ENCODE data around the gene ZNF598. TPM values are rescaled to one million over a fixed set of nuclear protein-coding genes. Genes with fewer than 3 reads are reported as not detected.

Gene ZNF598
- total and polyA plus RNA-seq, 2 donors from 2014 or later: 14.3 to 34.9 TPM

- Histone ChIP-seq H3K4me1 (ENCODE audit: control insufficient read depth in 2 of 3, insufficient read depth in 2 of 3, low read depth in 1 of 3, low read length in 3 of 3) (peaks cover 0 to 27% (median 4%) of the 10 kb centered on the region in 3 donors), H3K9ac (ENCODE audit: low read length in 3 of 3) (peak overlapping the region; percentile 67 to 92 (median 67)), H3K9me3 (ENCODE audit: control insufficient read depth in 2 of 3, insufficient read depth in 1 of 3, low read length in 3 of 3) (no peaks in the 10 kb centered on the region), H3K4me3 (ENCODE audit: low read length in 3 of 3) (peak overlapping the region; percentile 80 to 94 (median 87)), H3K27me3 (ENCODE audit: control insufficient read depth, insufficient read depth, low read length) (no peaks in the 10 kb centered on the region), H3K36me3 (ENCODE audit: control insufficient read depth in 2 of 3, insufficient read depth in 3 of 3, low read length in 3 of 3) (peaks cover 0 to 15% (median 4%) of the 10 kb centered on the region in 3 donors), H3K27ac (ENCODE audit: low read depth in 2 of 2, low read length in 2 of 2) (peak overlapping the region in 1 of 2 donors; percentile 23)
- DNase-seq (no peak), FAIRE-seq (no peak)
- TF ChIP-seq, protein P1, sequence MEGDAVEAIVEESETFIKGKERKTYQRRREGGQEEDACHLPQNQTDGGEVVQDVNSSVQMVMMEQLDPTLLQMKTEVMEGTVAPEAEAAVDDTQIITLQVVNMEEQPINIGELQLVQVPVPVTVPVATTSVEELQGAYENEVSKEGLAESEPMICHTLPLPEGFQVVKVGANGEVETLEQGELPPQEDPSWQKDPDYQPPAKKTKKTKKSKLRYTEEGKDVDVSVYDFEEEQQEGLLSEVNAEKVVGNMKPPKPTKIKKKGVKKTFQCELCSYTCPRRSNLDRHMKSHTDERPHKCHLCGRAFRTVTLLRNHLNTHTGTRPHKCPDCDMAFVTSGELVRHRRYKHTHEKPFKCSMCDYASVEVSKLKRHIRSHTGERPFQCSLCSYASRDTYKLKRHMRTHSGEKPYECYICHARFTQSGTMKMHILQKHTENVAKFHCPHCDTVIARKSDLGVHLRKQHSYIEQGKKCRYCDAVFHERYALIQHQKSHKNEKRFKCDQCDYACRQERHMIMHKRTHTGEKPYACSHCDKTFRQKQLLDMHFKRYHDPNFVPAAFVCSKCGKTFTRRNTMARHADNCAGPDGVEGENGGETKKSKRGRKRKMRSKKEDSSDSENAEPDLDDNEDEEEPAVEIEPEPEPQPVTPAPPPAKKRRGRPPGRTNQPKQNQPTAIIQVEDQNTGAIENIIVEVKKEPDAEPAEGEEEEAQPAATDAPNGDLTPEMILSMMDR (IDR thresholded peaks at IDR 0.05; ENCODE audit: borderline replicate concordance, extremely low read depth, insufficient read depth): no peak
- intact Hi-C loops (cut with DNase I): no loop called here
Measured at GRCh38 chr16:2048116-2048543, 38.5 kb upstream of the ZNF598 start.

DNA sequence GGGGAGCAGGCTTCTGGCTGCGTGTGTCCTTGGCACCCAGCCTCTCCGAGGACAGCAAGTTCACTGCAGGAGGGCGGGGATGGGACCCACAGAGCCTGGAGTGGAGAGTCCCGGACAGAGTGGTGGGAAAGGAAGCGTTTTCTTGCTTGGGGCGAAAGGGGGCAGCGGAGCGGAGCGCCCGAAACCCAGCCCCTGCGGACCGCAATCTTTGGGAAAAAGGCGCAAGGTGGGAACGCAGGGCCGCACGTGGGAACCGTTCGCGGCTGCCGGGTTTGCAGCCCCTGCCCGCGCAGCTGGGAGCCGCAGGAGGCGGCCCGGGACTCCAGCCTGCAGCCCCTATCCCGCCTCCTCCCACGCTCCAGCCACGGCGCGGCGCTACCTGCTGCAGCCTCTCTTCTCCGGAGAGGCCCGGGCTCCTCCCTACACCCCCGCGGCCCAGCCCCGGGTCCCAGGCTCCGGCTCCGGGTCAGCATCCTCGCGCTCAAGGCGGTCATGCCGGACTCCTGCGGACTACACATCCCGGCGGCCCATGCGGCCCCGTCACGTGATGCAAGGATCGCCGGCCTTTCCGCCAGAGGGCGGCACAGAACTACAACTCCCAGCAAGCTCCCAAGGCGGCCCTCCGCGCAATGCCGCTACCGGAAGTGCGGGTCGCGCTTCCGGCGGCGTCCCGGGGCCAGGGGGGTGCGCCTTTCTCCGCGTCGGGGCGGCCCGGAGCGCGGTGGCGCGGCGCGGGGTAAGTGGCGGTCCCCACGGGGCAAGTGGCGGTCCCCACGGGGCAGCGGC lies 37.9 kb upstream of the ZNF598 start, which contains the start of the genes NTHL1 and TSC2:
TSS of gene NTHL1 (minus strand) at position 505 of the 786 bp plus-strand sequence. CDS start at position 494, 11 bp downstream.
TSS of gene TSC2 (plus strand) at position 656 of the 786 bp plus-strand sequence. CDS start 631 bp downstream, outside the sequence.
- Histone ChIP-seq H3K4me1 (ENCODE audit: control insufficient read depth in 2 of 3, insufficient read depth in 2 of 3, low read depth in 1 of 3, low read length in 3 of 3) (peaks cover 0 to 29% (median 4%) of the 10 kb centered on the region in 3 donors), H3K27me3 (ENCODE audit: control insufficient read depth, insufficient read depth, low read length) (no peaks in the 10 kb centered on the region), H3K9ac (ENCODE audit: low read length in 3 of 3) (peak within 1 kb of the TSS; percentile 67 to 92 (median 67)), H3K9me3 (ENCODE audit: control insufficient read depth in 2 of 3, insufficient read depth in 1 of 3, low read length in 3 of 3) (no peaks in the 10 kb centered on the region), H3K4me3 (ENCODE audit: low read length in 3 of 3) (peak within 1 kb of the TSS; percentile 80 to 94 (median 87)), H3K36me3 (ENCODE audit: control insufficient read depth in 2 of 3, insufficient read depth in 3 of 3, low read length in 3 of 3) (peaks cover 0 to 11% (median 3%) of the 10 kb centered on the region in 3 donors), H3K27ac (ENCODE audit: low read depth in 2 of 2, low read length in 2 of 2) (peak within 1 kb of the TSS in 1 of 2 donors; percentile 23)
- no peak for FAIRE-seq
- TF ChIP-seq, protein P1 (IDR thresholded peaks at IDR 0.05; ENCODE audit: borderline replicate concordance, extremely low read depth, insufficient read depth): peak; percentile 63
- DNase-seq: peak; percentile 98 to 99 (median 98)
- intact Hi-C loops (cut with DNase I): no loop called here

DNA sequence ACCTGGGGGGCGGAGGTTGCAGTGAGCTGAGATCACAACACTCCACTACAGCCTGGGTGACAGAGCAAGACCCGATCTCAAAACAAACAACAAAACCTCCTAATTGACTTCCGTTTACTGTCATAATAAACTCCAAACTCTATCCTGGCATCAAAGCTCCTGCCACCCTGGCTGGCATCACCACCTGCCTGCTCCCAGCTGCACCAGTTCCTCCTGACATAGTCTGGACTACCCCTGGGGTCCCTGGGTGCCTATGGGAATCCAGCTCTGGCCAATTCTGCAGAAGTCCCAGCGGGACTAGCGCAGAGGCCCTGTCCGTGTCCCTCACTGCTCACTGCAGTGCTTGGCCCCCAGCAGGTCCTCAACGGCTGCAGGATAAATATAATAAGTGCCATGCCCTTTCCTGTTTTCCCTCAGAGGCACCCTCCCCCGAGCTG lies 37.3 kb upstream of the ZNF598 start:
- TF ChIP-seq, protein P1 (IDR thresholded peaks at IDR 0.05; ENCODE audit: borderline replicate concordance, extremely low read depth, insufficient read depth): no peak
- intact Hi-C loops (cut with DNase I): no loop called here
- peaks cover 0 to 29% (median 4%) of the 10 kb centered on the region in 3 donors for H3K4me1 ChIP-seq (ENCODE audit: control insufficient read depth in 2 of 3, insufficient read depth in 2 of 3, low read depth in 1 of 3, low read length in 3 of 3)
- peak in 1 of 5 donors; percentile 72 for DNase-seq
- no peak for FAIRE-seq
- peaks cover 0 to 6% (median 2%) of the 10 kb centered on the region in 3 donors for H3K36me3 ChIP-seq (ENCODE audit: control insufficient read depth in 2 of 3, insufficient read depth in 3 of 3, low read length in 3 of 3)
- peak overlapping the region; percentile 24 to 94 (median 44) for H3K4me3 ChIP-seq (ENCODE audit: low read length in 3 of 3)
- H3K9me3 ChIP-seq (ENCODE audit: control insufficient read depth in 2 of 3, insufficient read depth in 1 of 3, low read length in 3 of 3): no peaks in the 10 kb centered on the region
- H3K9ac ChIP-seq (ENCODE audit: low read length in 3 of 3): peak overlapping the region in 1 of 3 donors; percentile 55
- no peak overlapping the region for H3K27ac ChIP-seq (ENCODE audit: low read depth in 2 of 2, low read length in 2 of 2)
- no peaks in the 10 kb centered on the region for H3K27me3 ChIP-seq (ENCODE audit: control insufficient read depth, insufficient read depth, low read length)

All from kidney (tissue), 14 donors.